Activated effector memory CD4-positive, alpha-beta T cell treated with Interleukin-2 at 50 U/mL for 16 hours (primary cell): ENCODE data around the gene PLEKHN1.

Source experiments
- DNase-seq: peaks from one replicate; pipeline ENCODE4 v3.0.0-alpha.2; 2020

PLEKHN1 gene

GRCh38 chr1:961132-961669 is 5.1 kb upstream of the PLEKHN1 start:
- no peak for DNase-seq

GRCh38 chr1:962381-963300 is 3.6 kb upstream of the PLEKHN1 start:
- DNase-seq = no peak

GRCh38 chr1:963301-963651 is 3.0 kb upstream of the PLEKHN1 start:
- no peak for DNase-seq

- DNase-seq = no peak
Measured at GRCh38 chr1:963746-964525, 2.3 kb upstream of the PLEKHN1 start.

- DNase-seq = no peak
Measured at GRCh38 chr1:964691-965525, 1.4 kb upstream of the PLEKHN1 start.

GRCh38 chr1:965526-966134 is 652 bp upstream of the PLEKHN1 start:
- DNase-seq = no peak

- DNase-seq = peak; percentile 77
Measured at GRCh38 chr1:966704-967300, 520 bp downstream of the PLEKHN1 start.

GRCh38 chr1:967466-968343 is 1.4 kb downstream of the PLEKHN1 start:
- no peak for DNase-seq

- no peak for DNase-seq
Measured at GRCh38 chr1:969260-969855, 3.1 kb downstream of the PLEKHN1 start.

- no peak for DNase-seq
Measured at GRCh38 chr1:970242-970972, 4.1 kb downstream of the PLEKHN1 start.

- no peak for DNase-seq
Measured at GRCh38 chr1:970973-971730, 4.9 kb downstream of the PLEKHN1 start.

GRCh38 chr1:971751-972506 is 5.6 kb downstream of the PLEKHN1 start:
- no peak for DNase-seq

- DNase-seq = no peak
Measured at GRCh38 chr1:972726-973458, 6.6 kb downstream of the PLEKHN1 start.

GRCh38 chr1:973459-974292 is 7.4 kb downstream of the PLEKHN1 start:
- no peak for DNase-seq

GRCh38 chr1:974293-974640 is 8.0 kb downstream of the PLEKHN1 start:
- DNase-seq = no peak

- no peak for DNase-seq
Measured at GRCh38 chr1:974687-975328, 8.5 kb downstream of the PLEKHN1 start.
